NCI-H82 (cell line): Measurements from ENCODE around the gene MYH13.
A peak's percentile ranks its signal among the peaks of the same experiment; 100 is the strongest.

ENCODE experiments used
- DNase-seq: peaks from one replicate; lab custom pipeline; 2025; lab: John Stamatoyannopoulos, UW

The MYH13 gene

DNA sequence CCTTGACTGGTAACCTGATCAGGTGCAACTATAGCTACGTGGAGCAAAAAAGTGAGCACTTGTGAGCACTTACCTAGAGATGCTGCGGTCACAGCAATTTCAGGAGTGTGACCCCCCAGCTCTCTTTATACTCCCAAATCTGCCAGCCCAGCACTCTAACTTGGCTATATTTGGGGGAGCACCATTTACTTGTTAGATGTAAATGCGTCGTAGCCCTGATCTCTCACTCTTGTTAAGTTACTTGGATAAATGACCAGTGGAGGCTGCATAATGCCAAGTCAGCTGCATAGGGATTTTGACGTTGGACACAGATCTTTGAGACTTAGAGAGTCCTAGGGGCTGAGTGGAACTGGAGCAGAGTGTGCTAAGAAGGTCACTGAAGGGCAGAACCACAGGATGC, at the start of gene MYH13:
MYH13 (minus strand) TSS at position 101 of the 400 bp plus-strand sequence. CDS start 8,476 bp downstream, outside the sequence.
- DNase-seq = no peak

DNA sequence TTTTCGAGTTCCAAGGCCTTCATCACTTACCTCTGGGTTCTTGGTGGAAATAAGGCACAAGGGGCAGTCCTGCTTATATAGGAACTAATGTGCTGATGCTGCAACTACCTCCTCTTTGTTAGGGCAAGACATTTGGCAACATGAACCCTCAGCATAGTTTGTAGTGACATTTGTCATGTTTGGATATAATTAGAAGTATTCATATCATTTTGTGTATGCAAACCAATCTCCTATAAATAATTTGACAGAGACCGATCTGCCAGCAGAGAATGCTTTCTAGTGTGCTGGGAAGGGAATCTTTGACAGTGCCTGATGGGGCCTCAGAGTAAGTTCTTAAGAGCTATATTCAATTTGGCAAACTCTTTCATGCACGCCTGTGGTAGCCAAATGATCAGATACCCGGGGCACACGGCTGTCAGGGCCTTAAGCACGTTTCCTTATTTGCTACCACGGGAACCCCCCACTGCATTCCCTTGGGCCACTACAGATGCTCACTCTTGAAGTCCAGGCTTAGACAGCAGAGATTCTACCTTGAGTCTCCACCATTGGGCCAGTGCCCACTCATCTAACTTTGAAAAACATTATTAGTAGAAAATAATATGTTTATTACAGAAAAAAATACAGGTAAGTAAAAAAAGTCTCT, 49.2 kb upstream of the MYH13 start, which contains the start of gene MYH8:
MYH8 (minus strand) TSS at position 51 of the 643 bp plus-strand sequence. CDS start 1,723 bp downstream, outside the sequence.
- DNase-seq = peak; percentile 4

GRCh38 chr17:10421211-10421610, 48.4 kb upstream of the MYH13 start:
- no peak for DNase-seq

DNA sequence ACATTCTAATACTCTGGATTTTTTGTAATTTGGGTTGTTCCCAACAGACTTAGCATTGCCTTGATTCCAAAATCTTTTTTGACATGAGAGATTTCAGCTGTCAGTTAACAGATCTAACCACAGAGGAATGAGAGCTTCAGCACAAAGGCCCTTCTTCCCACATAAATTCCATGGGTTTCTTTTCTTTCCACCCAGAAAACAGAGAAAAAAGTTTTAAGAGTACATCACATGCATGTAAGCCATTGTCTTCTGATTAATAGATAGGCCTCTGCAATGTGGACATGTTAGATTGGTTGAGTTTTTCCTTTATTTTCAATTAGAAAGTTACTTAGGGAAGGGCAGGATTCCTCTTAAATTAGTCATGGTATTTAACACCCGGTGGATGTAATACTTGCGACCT, 48.0 kb upstream of the MYH13 start:
- no peak for DNase-seq

- DNase-seq = no peak
Measured at GRCh38 chr17:10417431-10417830, 44.6 kb upstream of the MYH13 start.

- DNase-seq = no peak
Measured at GRCh38 chr17:10415161-10415560, 42.4 kb upstream of the MYH13 start.

DNA sequence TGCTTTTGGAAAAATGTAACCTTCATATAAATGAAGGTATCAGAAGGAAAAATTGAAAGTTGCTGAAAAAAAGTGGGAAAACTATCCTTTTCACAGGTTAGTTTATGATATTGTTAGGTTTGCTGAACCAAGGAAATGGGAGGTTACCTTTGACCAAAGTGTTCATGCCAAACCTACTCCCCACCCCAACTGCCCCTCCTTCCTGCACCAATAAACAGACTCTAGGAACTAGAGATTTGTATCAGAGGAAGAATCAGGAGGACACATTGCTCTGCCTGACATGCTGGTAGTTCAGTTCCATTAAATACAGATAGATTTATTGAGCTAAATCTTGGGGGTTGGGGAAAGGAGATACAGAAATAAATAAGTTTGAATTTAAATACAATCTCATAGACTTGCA, 30.8 kb upstream of the MYH13 start:
- DNase-seq = no peak

- DNase-seq = no peak
Measured at GRCh38 chr17:10398352-10398751, 25.5 kb upstream of the MYH13 start.

- no peak for DNase-seq
Measured at GRCh38 chr17:10396524-10397163, 23.8 kb upstream of the MYH13 start.

DNA sequence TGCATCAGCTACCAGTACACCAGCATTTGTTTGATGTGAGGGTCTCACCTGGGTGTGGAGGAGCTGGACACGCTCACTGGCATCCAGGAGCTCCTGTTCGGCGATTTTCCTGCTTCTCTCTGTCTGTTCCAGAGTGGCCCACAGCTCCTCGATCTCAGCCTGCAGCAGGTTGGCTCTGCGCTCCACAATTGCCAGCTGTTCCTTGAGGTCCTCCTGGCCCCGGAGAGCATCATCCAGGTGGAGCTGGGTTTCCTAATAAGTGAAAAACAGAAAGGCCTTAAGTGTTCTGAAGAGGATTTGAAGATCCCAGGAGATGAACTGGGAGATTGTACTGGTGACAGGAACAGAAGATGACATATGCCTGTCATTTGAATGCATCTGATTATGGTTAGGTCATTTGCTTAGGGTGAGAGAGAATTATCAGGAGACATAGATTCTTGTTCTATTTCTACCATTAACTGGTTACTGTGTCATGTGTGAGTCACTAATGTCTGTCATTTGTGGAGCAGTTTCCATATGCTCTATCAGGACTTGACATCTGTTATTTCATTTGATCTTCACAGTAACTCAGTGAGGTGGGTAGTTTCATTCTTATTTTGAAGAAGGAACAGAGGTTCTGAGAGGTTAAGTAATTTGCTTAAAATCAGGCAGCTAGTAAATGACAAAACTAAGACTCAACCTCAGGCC, 21.5 kb upstream of the MYH13 start:
- DNase-seq = no peak

GRCh38 chr17:10392880-10393279, 20.1 kb upstream of the MYH13 start:
- no peak for DNase-seq

- DNase-seq = no peak
Measured at GRCh38 chr17:10385871-10386270, 13.1 kb upstream of the MYH13 start.

GRCh38 chr17:10384175-10384574, 11.4 kb upstream of the MYH13 start:
- peak; percentile 90 for DNase-seq

GRCh38 chr17:10380631-10381408, 8.0 kb upstream of the MYH13 start:
- no peak for DNase-seq

GRCh38 chr17:10370016-10370608, 2.7 kb downstream of the MYH13 start:
- no peak for DNase-seq

DNA sequence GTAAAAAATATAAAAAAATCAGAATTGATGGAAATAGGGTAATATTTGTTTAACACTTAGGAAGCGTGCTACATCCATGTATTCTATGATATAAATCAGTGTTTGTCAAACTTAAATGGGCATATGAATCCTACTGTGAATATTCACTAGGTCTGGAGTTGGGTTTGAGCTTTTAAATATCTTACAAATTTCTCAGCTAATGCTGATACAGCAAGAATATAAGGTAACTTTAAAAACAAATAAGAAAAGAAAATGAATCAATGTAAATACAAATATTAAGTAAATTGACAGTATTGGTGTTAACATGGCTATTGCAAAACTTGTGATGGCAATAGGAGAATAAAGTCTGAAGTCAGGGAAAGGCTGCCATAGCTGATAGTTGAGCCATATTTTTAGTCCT, 3.6 kb downstream of the MYH13 start:
- DNase-seq = no peak

DNA sequence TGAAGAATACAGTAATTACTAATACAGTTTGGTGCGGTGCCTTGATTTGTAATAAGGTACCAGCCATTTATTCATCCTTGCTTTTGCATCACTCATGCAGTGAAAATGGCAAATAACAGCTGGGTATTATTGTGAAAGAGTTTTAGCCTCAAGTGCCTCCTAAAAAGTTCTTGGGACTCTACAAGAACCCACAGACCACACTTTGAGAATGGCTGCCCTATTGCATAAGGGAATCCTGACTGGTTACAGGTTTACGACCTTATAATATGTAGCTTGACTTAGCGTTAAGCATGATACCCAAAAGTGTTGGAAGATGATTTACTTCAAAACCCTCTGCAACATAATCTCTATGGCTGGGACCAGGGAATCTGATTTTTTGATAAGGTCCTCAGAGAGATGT, 4.2 kb downstream of the MYH13 start:
- no peak for DNase-seq

- no peak for DNase-seq
Measured at GRCh38 chr17:10360578-10360977, 12.2 kb downstream of the MYH13 start.

GRCh38 chr17:10357768-10358167, 15.0 kb downstream of the MYH13 start:
- DNase-seq = peak; percentile 50

DNA sequence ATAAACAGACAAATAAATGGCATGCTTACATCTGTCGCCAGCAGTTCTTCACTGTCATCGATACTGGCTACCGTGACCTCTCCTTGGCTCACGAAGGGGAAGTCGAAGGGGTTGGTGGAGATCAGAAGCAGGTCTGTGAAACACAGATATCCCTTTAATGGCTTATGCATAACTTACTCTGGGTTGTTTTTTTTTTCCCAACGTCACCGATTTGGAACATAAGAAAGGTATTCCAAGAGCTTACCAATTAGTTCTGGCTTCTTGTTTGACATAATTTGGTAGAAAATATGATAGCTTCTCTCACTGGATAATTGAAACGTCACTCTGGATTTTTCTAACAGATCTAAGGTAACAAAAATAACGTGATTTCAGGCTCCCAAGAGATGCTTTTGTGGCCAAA, 18.2 kb downstream of the MYH13 start:
- DNase-seq = no peak

DNA sequence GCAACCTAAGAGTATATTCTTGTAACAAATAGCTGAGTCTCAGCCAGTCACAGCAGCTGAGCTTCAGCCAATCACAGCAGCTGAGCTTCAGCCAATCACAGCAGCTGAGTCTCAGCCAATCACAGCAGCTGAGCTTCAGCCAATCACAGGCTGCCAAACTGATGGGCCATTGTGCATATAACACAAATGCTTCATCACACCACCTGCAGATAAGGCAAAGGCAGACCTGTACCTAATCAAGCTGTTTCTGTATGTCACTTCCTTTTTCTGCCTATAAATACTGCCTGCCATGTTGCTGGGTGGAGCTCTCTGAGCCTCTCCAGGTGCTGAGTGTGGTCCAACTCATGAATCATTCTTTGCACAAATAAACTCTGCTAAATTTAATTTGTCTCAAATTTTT, 19.9 kb downstream of the MYH13 start:
- DNase-seq = no peak

- DNase-seq = peak; percentile 15
Measured at GRCh38 chr17:10349403-10349802, 23.4 kb downstream of the MYH13 start.
